Measurements from ENCODE around the gene SYT9.

The SYT9 gene

GRCh38 chr11:7341551-7341950, 89.8 kb downstream of the SYT9 start:
- DNase-seq (ENCODE audit: low read depth): no peak

GRCh38 chr11:7347611-7348431, 96.1 kb downstream of the SYT9 start:
- no peak for DNase-seq (ENCODE audit: low read depth)

- DNase-seq (ENCODE audit: low read depth): no peak
Measured at GRCh38 chr11:7348432-7349304, 97.0 kb downstream of the SYT9 start.

- no peak for DNase-seq (ENCODE audit: low read depth)
Measured at GRCh38 chr11:7351228-7351627, 99.5 kb downstream of the SYT9 start.

- DNase-seq (ENCODE audit: low read depth): no peak
Measured at GRCh38 chr11:7353100-7353499, 101.4 kb downstream of the SYT9 start.

GRCh38 chr11:7364660-7365059, 113.0 kb downstream of the SYT9 start:
- no peak for DNase-seq (ENCODE audit: low read depth)

- no peak for DNase-seq (ENCODE audit: low read depth)
Measured at GRCh38 chr11:7367803-7368202, 116.1 kb downstream of the SYT9 start.

- no peak for DNase-seq (ENCODE audit: low read depth)
Measured at GRCh38 chr11:7376386-7376785, 124.7 kb downstream of the SYT9 start.

GRCh38 chr11:7381937-7382336, 130.2 kb downstream of the SYT9 start:
- no peak for DNase-seq (ENCODE audit: low read depth)

GRCh38 chr11:7383406-7383805, 131.7 kb downstream of the SYT9 start:
- DNase-seq (ENCODE audit: low read depth): no peak

- no peak for DNase-seq (ENCODE audit: low read depth)
Measured at GRCh38 chr11:7384691-7385090, 133.0 kb downstream of the SYT9 start.

GRCh38 chr11:7385532-7385931, 133.8 kb downstream of the SYT9 start:
- no peak for DNase-seq (ENCODE audit: low read depth)

GRCh38 chr11:7413961-7414915, 162.5 kb downstream of the SYT9 start:
- DNase-seq (ENCODE audit: low read depth): no peak

GRCh38 chr11:7414973-7415817, 163.5 kb downstream of the SYT9 start:
- no peak for DNase-seq (ENCODE audit: low read depth)

GRCh38 chr11:7416080-7416479, 164.4 kb downstream of the SYT9 start:
- DNase-seq (ENCODE audit: low read depth): no peak

GRCh38 chr11:7417328-7417727, 165.6 kb downstream of the SYT9 start:
- DNase-seq (ENCODE audit: low read depth): no peak

GRCh38 chr11:7418061-7418460, 166.4 kb downstream of the SYT9 start:
- DNase-seq (ENCODE audit: low read depth): no peak

GRCh38 chr11:7418906-7419305, 167.2 kb downstream of the SYT9 start:
- DNase-seq (ENCODE audit: low read depth): no peak

- DNase-seq (ENCODE audit: low read depth): no peak
Measured at GRCh38 chr11:7421136-7421535, 169.4 kb downstream of the SYT9 start.

- DNase-seq (ENCODE audit: low read depth): no peak
Measured at GRCh38 chr11:7422544-7423331, 171.0 kb downstream of the SYT9 start.

All from T-helper 22 cell (primary cell).